ENCODE data around the gene VAV1. TPM values are rescaled to one million over a fixed set of nuclear protein-coding genes. Genes with fewer than 3 reads are reported as not detected.
A peak's percentile ranks its signal among the peaks of the same experiment; 100 is the strongest.

The VAV1 gene
- total RNA-seq, 8 experiments from 2014 or later = 0.29 to 0.66 (median 0.36) TPM; not detected in 4

DNA sequence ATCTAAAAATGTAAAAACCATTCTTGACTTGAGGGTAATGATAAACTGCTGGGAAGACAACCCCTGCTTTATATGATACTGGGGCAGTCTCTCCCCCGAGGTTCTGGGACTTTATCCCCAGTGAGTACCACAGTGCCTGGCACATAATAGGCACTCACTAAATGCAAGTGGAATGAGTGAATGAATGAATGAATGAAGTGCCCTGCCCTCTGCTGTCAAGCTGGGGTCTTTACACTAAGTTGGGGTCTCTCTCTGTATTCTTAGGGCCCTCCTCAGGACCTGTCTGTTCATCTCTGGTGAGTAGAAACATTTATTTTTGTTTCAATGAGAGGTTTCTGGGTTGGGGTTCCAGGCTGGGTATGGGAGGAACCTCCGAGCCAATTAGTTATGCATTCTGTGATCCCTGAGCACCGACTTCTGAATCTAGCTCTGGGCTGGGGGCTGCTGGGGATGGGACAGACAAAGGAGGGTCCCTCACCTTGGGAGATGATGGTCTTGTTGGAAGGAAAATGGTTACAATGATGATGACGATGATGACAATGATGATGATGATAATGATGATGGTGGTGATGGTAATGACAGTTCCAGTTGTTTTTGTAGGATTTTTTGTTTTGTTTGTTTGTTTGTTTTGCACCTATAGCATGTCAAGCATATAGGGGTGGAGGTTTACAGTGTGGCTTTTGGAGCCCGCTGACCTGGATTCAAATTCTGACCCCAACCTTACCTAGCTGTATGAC is 70.5 kb downstream of the VAV1 start:
- WGBS, 10 experiments = 0 to 100% (median 47%) methylated on average over 1 to 3 of the region's 5 CpGs; no CpG with 5 or more reads in 1 of the 10 experiments
- Histone ChIP-seq H3K27ac (no peak overlapping the region), H3K4me1 (replicated peaks in 1 of 2) (no peaks in the 10 kb centered on the region), H3K4me3 (no peak overlapping the region)
- no peak for ATAC-seq (replicated peaks in 6 of 8)
- in situ Hi-C loops (cut with MboI; ENCODE audit: low pct_unique_long_range_greater_than_20kb in 2 of 9, low sequenced_read_pairs in 9 of 9, unreplicated experiment in 9 of 9) = no loop called here

GRCh38 chr19:6847828-6848200 is 75.3 kb downstream of the VAV1 start:
- no peak for ATAC-seq (replicated peaks in 6 of 8)
- Histone ChIP-seq H3K27ac (no peak overlapping the region), H3K4me1 (replicated peaks in 1 of 2) (no peaks in the 10 kb centered on the region), H3K4me3 (no peak overlapping the region)
- 68 to 100% (median 74%) methylated on average over 1 to 10 of the region's 11 CpGs; no CpG with 5 or more reads in 4 of the 10 experiments for WGBS, 10 experiments
- in situ Hi-C loops (cut with MboI; ENCODE audit: low pct_unique_long_range_greater_than_20kb in 2 of 9, low sequenced_read_pairs in 9 of 9, unreplicated experiment in 9 of 9) = no loop called here

DNA sequence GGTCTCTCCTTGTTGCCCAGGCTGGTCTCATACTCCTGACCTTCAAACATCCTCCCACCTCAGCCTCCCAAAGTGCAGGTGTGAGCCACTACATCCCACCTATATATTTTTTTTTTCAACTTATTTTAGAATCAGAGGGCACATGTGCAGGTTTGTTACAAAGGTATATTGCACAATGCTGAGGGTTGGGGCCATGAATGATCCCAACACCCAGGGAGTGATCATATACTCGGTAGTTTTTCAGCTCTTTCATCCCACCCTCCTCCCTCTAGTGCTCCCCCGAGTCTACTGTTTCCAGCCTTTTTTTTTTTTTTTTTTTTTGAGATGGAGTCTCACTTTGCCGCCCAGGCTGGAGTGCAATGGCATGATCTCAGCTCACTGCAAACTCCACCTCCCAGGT is 76.5 kb downstream of the VAV1 start:
- H3K27ac ChIP-seq = no peak overlapping the region
- H3K4me1 ChIP-seq (replicated peaks in 1 of 2) = no peaks in the 10 kb centered on the region
- in situ Hi-C loops (cut with MboI; ENCODE audit: low pct_unique_long_range_greater_than_20kb in 2 of 9, low sequenced_read_pairs in 9 of 9, unreplicated experiment in 9 of 9) = no loop called here
- H3K4me3 ChIP-seq = no peak overlapping the region
- 0 to 61% (median 33%) methylated on average over 1 to 3 of the region's 3 CpGs; no CpG with 5 or more reads in 5 of the 10 experiments for WGBS, 10 experiments
- ATAC-seq (replicated peaks in 6 of 8) = no peak

DNA sequence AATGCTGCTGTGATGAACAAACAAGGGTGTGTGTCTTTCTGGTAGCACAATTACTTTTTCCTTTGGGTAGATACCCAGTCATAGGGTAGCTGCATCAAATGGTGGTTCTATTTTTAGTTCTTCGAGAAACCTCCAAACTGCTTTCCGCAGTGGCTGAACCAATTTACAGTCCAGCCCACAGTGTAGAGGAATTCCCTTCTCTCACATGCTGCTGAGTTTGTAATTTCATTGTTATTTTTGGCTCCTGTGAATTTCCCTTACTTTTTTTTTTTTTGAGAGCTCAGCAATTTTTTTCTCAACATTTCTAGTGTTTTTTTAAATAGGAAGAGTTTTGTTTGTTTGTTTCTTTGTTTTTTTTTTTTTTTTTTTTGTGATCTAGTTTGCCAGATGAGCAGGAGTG is 77.4 kb downstream of the VAV1 start:
- ATAC-seq (replicated peaks in 6 of 8) = no peak
- Histone ChIP-seq H3K4me3 (no peak overlapping the region), H3K4me1 (replicated peaks in 1 of 2) (no peaks in the 10 kb centered on the region), H3K27ac (no peak overlapping the region)
- WGBS, 10 experiments = 9 to 100% (median 79%) methylated on average over 1 to 2 of the region's 2 CpGs
- in situ Hi-C loops (cut with MboI; ENCODE audit: low pct_unique_long_range_greater_than_20kb in 2 of 9, low sequenced_read_pairs in 9 of 9, unreplicated experiment in 9 of 9) = loop anchor here in 6 of 9 experiments (25.0 kb wide), 3 partner anchors 213 to 863 kb away; partner anchors contain the start of gene RANBP3 (in 1 of the 6)

GRCh38 chr19:6851359-6851758 is 78.9 kb downstream of the VAV1 start:
- Histone ChIP-seq H3K4me1 (replicated peaks in 1 of 2) (no peaks in the 10 kb centered on the region), H3K4me3 (no peak overlapping the region), H3K27ac (no peak overlapping the region)
- WGBS, 10 experiments = 0 to 22% (median 0%) methylated on average over 1 of the region's 1 CpG; no CpG with 5 or more reads in 3 of the 10 experiments
- no peak for ATAC-seq (replicated peaks in 6 of 8)
- in situ Hi-C loops (cut with MboI; ENCODE audit: low pct_unique_long_range_greater_than_20kb in 2 of 9, low sequenced_read_pairs in 9 of 9, unreplicated experiment in 9 of 9) = loop anchor here in 6 of 9 experiments (25.0 kb wide), 3 partner anchors 214 to 864 kb away; partner anchors contain the start of gene RANBP3 (in 1 of the 6)

GRCh38 chr19:6852001-6852400 is 79.5 kb downstream of the VAV1 start:
- no peak for ATAC-seq (replicated peaks in 6 of 8)
- no peaks in the 10 kb centered on the region for H3K4me1 ChIP-seq (replicated peaks in 1 of 2)
- 36 to 80% (median 49%) methylated on average over 1 of the region's 1 CpG; no CpG with 5 or more reads in 4 of the 10 experiments for WGBS, 10 experiments
- no peak overlapping the region for H3K4me3 ChIP-seq
- in situ Hi-C loops (cut with MboI; ENCODE audit: low pct_unique_long_range_greater_than_20kb in 2 of 9, low sequenced_read_pairs in 9 of 9, unreplicated experiment in 9 of 9) = loop anchor here in 6 of 9 experiments (25.0 kb wide), 3 partner anchors 215 to 865 kb away; partner anchors contain the start of gene RANBP3 (in 1 of the 6)
- H3K27ac ChIP-seq = no peak overlapping the region

DNA sequence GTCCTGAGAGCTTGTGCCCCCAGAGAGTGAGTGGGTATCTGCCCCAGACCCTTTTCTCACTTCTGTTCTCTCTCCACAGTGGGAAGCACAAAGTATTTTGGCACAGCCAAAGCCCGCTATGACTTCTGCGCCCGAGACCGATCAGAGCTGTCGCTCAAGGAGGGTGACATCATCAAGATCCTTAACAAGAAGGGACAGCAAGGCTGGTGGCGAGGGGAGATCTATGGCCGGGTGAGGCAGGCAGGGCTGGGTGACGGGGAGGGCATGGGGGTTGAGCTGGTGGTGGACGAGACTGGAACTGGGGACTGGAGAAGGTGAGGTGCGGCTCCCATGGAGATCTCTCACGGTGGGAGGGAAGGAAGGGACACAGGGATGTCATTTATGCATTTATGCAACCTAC is 81.4 kb downstream of the VAV1 start:
- 0 to 80% (median 40%) methylated on average over 1 to 5 of the region's 11 CpGs; no CpG with 5 or more reads in 4 of the 10 experiments for WGBS, 10 experiments
- in situ Hi-C loops (cut with MboI; ENCODE audit: low pct_unique_long_range_greater_than_20kb in 2 of 9, low sequenced_read_pairs in 9 of 9, unreplicated experiment in 9 of 9) = loop anchor here in 6 of 9 experiments (25.0 kb wide), 3 partner anchors 217 to 867 kb away; partner anchors contain the start of gene RANBP3 (in 1 of the 6)
- Histone ChIP-seq H3K27ac (no peak overlapping the region), H3K4me1 (replicated peaks in 1 of 2) (no peaks in the 10 kb centered on the region), H3K4me3 (no peak overlapping the region)
- no peak for ATAC-seq (replicated peaks in 6 of 8)

GRCh38 chr19:6854758-6855157 is 82.2 kb downstream of the VAV1 start:
- 0 to 44% (median 0%) methylated on average over 1 to 2 of the region's 2 CpGs; no CpG with 5 or more reads in 3 of the 10 experiments for WGBS, 10 experiments
- no peak for ATAC-seq (replicated peaks in 6 of 8)
- H3K27ac ChIP-seq = no peak overlapping the region
- in situ Hi-C loops (cut with MboI; ENCODE audit: low pct_unique_long_range_greater_than_20kb in 2 of 9, low sequenced_read_pairs in 9 of 9, unreplicated experiment in 9 of 9) = loop anchor here in 6 of 9 experiments (25.0 kb wide), 3 partner anchors 217 to 867 kb away; partner anchors contain the start of gene RANBP3 (in 1 of the 6)
- H3K4me3 ChIP-seq = no peak overlapping the region
- no peaks in the 10 kb centered on the region for H3K4me1 ChIP-seq (replicated peaks in 1 of 2)

DNA sequence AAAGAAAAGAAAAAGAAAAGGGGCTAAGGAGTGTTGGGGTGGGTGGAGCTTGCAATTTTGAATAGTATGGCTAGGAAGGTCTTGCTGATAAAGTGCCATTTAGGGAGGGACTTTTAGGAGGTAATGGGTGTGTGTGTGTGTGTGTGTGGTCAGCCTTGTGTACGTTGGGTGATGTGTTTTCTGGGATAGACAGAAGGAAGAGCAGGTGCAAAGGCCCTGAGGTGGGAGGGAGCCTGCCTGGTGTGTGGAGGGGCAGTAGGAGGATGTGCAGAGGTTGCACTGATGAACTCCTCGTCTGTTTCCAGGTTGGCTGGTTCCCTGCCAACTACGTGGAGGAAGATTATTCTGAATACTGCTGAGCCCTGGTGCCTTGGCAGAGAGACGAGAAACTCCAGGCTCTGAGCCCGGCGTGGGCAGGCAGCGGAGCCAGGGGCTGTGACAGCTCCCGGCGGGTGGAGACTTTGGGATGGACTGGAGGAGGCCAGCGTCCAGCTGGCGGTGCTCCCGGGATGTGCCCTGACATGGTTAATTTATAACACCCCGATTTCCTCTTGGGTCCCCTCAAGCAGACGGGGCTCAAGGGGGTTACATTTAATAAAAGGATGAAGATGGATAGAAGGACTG is 84.4 kb downstream of the VAV1 start:
- H3K4me1 ChIP-seq (replicated peaks in 1 of 2) = no peaks in the 10 kb centered on the region
- ATAC-seq (replicated peaks in 6 of 8) = no peak
- H3K27ac ChIP-seq = no peak overlapping the region
- no peak overlapping the region for H3K4me3 ChIP-seq
- in situ Hi-C loops (cut with MboI; ENCODE audit: low pct_unique_long_range_greater_than_20kb in 2 of 9, low sequenced_read_pairs in 9 of 9, unreplicated experiment in 9 of 9) = loop anchor here in 6 of 9 experiments (25.0 kb wide), 3 partner anchors 220 to 870 kb away; partner anchors contain the start of gene RANBP3 (in 1 of the 6)
- 0 to 63% (median 43%) methylated on average over 1 to 10 of the region's 14 CpGs; no CpG with 5 or more reads in 2 of the 10 experiments for WGBS, 10 experiments

DNA sequence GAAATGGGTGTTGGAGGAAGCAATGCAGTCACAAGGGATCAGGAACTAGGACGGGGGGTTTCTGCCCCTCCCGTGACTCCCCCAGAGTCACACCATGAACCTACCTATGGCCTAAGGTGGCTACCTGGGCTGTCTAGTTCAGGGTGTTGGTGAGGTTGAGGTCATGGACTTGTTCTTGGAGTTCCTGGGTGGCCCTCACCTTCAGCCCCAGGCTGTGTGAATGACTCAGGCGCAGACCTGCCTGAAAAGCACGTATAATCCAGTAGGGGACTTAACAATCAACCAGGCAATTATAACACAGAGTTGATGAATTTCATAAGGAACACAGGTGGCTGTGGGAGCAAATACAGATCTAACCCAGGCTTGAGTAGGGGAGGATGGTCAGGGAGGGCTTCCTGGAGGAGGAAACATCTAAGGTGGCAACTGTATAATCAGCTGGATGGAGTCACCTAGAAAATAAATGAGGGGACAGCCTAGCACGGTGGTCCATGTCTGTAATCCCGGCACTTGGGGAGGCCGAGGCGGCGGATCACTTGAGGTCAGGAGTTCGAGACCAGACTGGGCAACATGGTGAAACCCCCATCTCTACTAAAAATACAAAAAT is 89.3 kb downstream of the VAV1 start:
- Histone ChIP-seq H3K4me3 (no peak overlapping the region), H3K4me1 (replicated peaks in 1 of 2) (no peaks in the 10 kb centered on the region), H3K27ac (no peak overlapping the region)
- no peak for ATAC-seq (replicated peaks in 6 of 8)
- 45 to 100% (median 91%) methylated on average over 1 to 9 of the region's 10 CpGs; no CpG with 5 or more reads in 4 of the 10 experiments for WGBS, 10 experiments
- in situ Hi-C loops (cut with MboI; ENCODE audit: low pct_unique_long_range_greater_than_20kb in 2 of 9, low sequenced_read_pairs in 9 of 9, unreplicated experiment in 9 of 9) = loop anchor here in 6 of 9 experiments (10.0 to 25.0 kb wide), 5 partner anchors 127 to 874 kb away; partner anchors contain the start of genes GPR108 (in 1 of the 6), RANBP3 (in 1 of the 6) and TRIP10 (in 1 of the 6)

GRCh38 chr19:6862673-6863078 is 90.2 kb downstream of the VAV1 start:
- 0 to 7% (median 3%) methylated on average over 4 to 13 of the region's 16 CpGs; no CpG with 5 or more reads in 5 of the 10 experiments for WGBS, 10 experiments
- Histone ChIP-seq H3K4me1 (replicated peaks in 1 of 2) (no peaks in the 10 kb centered on the region), H3K4me3 (no peak overlapping the region), H3K27ac (no peak overlapping the region)
- peak; percentile 67 to 95 (median 78) for ATAC-seq (replicated peaks in 6 of 8)
- in situ Hi-C loops (cut with MboI; ENCODE audit: low pct_unique_long_range_greater_than_20kb in 2 of 9, low sequenced_read_pairs in 9 of 9, unreplicated experiment in 9 of 9) = loop anchor here in 6 of 9 experiments (10.0 to 25.0 kb wide), 5 partner anchors 128 to 875 kb away; partner anchors contain the start of genes GPR108 (in 1 of the 6), RANBP3 (in 1 of the 6) and TRIP10 (in 1 of the 6)

DNA sequence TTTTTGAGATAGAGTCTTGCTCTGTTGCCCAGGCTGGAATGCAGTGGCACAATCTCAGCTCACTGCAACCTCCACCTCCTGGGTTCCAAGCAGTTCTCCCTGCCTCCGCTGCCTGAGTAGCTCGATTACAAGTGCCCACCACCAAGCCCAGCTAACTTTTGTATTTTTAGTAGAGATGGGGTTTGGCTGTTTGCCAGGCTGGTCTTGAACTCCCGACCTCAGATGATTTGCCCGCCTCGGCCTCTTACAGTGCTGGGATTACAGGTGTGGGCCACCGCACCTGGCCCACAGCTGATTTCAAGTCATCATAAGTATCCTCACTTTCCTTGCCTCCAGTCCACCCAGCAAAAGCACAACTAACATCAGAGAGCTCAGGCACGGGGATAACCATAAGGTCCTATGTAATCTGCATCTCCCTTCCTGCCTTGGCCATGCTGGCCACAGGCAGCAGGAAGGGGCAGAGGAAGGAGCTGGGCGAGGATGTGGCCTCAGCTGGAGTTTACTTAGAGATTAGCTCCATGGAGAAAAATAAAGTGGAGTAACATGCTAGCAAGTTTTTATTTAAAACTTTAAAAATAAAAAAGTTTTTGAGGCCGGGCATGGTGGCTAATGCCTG is 91.9 kb downstream of the VAV1 start:
- ATAC-seq (replicated peaks in 6 of 8) = no peak
- in situ Hi-C loops (cut with MboI; ENCODE audit: low pct_unique_long_range_greater_than_20kb in 2 of 9, low sequenced_read_pairs in 9 of 9, unreplicated experiment in 9 of 9) = loop anchor here in 6 of 9 experiments (10.0 to 25.0 kb wide), 5 partner anchors 130 to 877 kb away; partner anchors contain the start of genes GPR108 (in 1 of the 6), RANBP3 (in 1 of the 6) and TRIP10 (in 1 of the 6)

More for the DNA sequence above, 91.9 kb downstream of the VAV1 start:
- Histone ChIP-seq H3K4me3 (no peak overlapping the region), H3K4me1 (replicated peaks in 1 of 2) (no peaks in the 10 kb centered on the region), H3K27ac (no peak overlapping the region)
- WGBS, 10 experiments = 14 to 80% (median 50%) methylated on average over 1 to 7 of the region's 9 CpGs
